Mucosa of descending colon (tissue), 3 donors: ENCODE results near the gene SMG1. TPM values are rescaled to one million over a fixed set of nuclear protein-coding genes. Genes with fewer than 3 reads are reported as not detected.
"Not testable (repeated sequence)": the region's sequence is repeated elsewhere in the genome, so short reads cannot be mapped to it uniquely, and the experiment has no call there.

ENCODE experiments used
- ATAC-seq: fragments of 200-7000 bp; cut with Tn5 transposase; one replicate; pipeline ENCODE4 v1.9.1; 2020; ENCODE audit warnings: mild to moderate bottlenecking, moderate library complexity
- DNase-seq, 3 donors: peaks; one replicate each; pipeline ENCODE4 v3.0.0-alpha.2; 2020
- H3K36me3 ChIP-seq: fragments of 200-600 bp; one replicate; pipeline ENCODE4 v1.8.0; 2021; ENCODE audit warnings: low read depth, mild to moderate bottlenecking
- H3K4me1 ChIP-seq: fragments of 200-600 bp; one replicate; pipeline ENCODE4 v1.8.0; 2021; ENCODE audit warnings: low read depth, mild to moderate bottlenecking
- H3K4me3 ChIP-seq: fragments of 200-600 bp; one replicate; pipeline ENCODE4 v1.8.0; 2021; ENCODE audit warnings: mild to moderate bottlenecking
- H3K9me3 ChIP-seq: fragments of 200-600 bp; one replicate; pipeline ENCODE4 v1.8.0; 2021; ENCODE audit warnings: mild to moderate bottlenecking
- intact Hi-C, 2 donors: fragments of 100-400 bp; cut with DNase I in 1 of 2; cut with micrococcal nuclease in 1 of 2; formaldehyde crosslinking; loops; one replicate each; pipeline versions ENCODE4 v1.11.0 to v1.11.1; 2022; cut with DNase I, micrococcal nuclease
- total RNA-seq, 3 donors: library from RNA; stranded (reverse); fragmentation: NEBNext Ultra II Directional in 2 of 3; extraction: Animal tissue kit (Norgen Biotek cat#: 25700) in 2 of 3; gene quantifications; one replicate each; pipeline versions ENCODE4 v1.2.1 to v1.2.4, GENCODE V29; 2021 to 2023
- TF ChIP-seq, protein P1 (sequence below): fragments of 200-600 bp; IDR thresholded peaks from one replicate; pipeline ENCODE4 v1.8.0; 2022; ENCODE audit warnings: antibody characterized with exemption, mild to moderate bottlenecking
- donor health status: DM: no; HTN: no; CAD: no; lungs with moderate emphysema.
- donor health status: DM: no; HTN: no; CAD: no.
- donor health status: DM: no; HTN: yes; CAD: no.

SMG1 gene
- total RNA-seq, 3 donors from 2014 or later, result 94.8 to 147 (median 126) TPM

DNA sequence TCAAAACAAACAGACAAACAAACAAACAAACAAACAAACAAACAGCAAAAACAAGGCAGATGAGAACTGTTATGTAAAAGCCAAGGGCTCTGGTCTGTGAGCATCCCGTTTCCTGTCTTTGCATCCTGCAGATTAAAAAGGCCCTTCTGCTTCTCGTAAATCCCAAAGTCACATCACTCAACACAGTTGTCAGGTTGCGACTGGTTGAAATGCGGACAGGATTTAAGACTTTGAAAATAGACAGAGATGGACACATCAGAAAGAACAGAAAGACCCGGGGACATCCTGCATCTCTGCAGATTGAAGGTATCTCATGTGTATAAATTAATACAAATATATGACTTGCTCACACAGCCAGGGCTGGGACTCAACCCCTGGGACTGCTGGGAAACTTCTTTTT is 39.3 kb upstream of the SMG1 start:
- no peaks in the 10 kb centered on the region for H3K9me3 ChIP-seq
- intact Hi-C loops, result no loop called here
- DNase-seq, result no peak
- ATAC-seq, result no peak
- H3K4me1 ChIP-seq, result no peaks in the 10 kb centered on the region
- H3K4me3 ChIP-seq, result no peak overlapping the region
- TF ChIP-seq, protein P1, sequence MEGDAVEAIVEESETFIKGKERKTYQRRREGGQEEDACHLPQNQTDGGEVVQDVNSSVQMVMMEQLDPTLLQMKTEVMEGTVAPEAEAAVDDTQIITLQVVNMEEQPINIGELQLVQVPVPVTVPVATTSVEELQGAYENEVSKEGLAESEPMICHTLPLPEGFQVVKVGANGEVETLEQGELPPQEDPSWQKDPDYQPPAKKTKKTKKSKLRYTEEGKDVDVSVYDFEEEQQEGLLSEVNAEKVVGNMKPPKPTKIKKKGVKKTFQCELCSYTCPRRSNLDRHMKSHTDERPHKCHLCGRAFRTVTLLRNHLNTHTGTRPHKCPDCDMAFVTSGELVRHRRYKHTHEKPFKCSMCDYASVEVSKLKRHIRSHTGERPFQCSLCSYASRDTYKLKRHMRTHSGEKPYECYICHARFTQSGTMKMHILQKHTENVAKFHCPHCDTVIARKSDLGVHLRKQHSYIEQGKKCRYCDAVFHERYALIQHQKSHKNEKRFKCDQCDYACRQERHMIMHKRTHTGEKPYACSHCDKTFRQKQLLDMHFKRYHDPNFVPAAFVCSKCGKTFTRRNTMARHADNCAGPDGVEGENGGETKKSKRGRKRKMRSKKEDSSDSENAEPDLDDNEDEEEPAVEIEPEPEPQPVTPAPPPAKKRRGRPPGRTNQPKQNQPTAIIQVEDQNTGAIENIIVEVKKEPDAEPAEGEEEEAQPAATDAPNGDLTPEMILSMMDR, result no peak
- H3K36me3 ChIP-seq, result no peaks in the 10 kb centered on the region

DNA sequence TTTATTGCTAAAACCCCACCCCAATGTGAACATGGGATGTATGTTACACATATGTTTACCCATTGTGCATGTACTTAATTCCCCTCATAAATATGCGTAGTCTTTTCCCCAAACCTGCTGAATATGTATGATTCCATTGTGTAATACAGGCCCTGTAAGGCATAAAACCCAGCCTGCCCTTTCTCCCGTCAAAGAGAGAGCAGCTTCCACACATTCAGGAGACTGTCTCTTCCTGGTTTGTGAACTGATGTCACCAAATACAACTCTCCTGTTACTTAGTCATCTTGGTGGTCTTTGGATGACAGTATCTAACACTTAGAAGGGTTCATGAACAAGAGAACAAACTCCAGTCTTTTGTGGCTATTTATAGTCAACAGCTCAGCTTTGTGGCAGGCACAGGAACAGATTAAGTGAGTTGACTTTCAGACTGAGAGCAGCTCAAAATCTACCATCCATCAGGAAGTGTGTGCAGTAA is 32.9 kb upstream of the SMG1 start:
- Histone ChIP-seq H3K9me3 (no peaks in the 10 kb centered on the region), H3K4me1 (no peaks in the 10 kb centered on the region), H3K36me3 (no peaks in the 10 kb centered on the region), H3K4me3 (no peak overlapping the region)
- DNase-seq (no peak), ATAC-seq (peak; percentile 73)
- intact Hi-C loops, result no loop called here
- TF ChIP-seq, protein P1, result no peak

DNA sequence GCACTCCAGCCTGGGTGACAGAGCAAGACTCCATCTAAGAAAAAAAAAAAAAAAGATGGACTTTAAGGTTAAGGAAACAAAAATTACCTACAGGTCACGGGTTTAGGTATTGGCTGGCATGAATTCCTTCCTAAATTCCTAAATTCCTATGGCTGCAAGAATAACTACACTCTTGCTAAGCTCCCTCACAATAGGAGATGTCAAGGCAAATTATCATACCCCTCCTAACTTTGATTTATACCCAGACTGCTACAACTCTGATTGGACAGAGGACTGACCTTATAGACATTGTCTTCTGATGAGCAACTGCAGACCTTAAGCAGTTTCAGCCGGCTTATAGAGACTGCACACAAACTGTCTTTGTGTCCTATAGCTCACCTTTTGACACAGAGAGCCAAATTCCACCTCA is 32.4 kb upstream of the SMG1 start:
- intact Hi-C loops, result no loop called here
- no peak overlapping the region for H3K4me3 ChIP-seq
- H3K9me3 ChIP-seq, result no peaks in the 10 kb centered on the region
- TF ChIP-seq, protein P1, result no peak
- no peaks in the 10 kb centered on the region for H3K36me3 ChIP-seq
- ATAC-seq (peak; percentile 56), DNase-seq (no peak)
- no peaks in the 10 kb centered on the region for H3K4me1 ChIP-seq

DNA sequence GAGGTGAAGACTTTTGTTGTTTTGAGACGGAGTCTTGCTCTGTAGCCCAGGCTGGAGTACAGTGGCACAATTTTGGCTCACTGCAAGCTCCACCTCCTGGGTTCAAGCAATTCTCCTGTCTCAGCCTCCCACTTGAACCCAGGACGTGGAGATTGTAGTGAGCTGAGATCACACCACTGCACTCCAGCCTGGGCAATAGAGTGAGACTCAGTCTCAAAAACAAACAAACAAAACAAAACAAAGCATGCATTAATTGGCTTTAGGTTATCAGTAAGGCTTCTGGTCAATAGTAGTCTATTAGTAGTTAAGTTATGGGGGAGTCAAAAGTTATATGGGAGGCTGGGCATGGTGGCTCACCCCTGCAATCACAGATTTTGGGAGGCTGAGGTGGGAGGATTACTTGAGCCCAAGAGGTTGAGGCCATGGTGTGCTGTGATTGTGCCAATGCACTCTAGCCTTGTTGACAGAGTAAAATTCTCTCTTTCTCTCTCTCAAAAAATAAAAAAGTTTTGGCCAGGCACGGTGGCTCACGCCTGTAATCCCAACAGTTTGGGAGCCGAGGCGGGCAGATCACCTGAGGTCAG is 30.5 kb upstream of the SMG1 start:
- intact Hi-C loops, H3K4me1 ChIP-seq, H3K9me3 ChIP-seq, H3K4me3 ChIP-seq, ATAC-seq, H3K36me3 ChIP-seq, DNase-seq: not testable (repeated sequence)

DNA sequence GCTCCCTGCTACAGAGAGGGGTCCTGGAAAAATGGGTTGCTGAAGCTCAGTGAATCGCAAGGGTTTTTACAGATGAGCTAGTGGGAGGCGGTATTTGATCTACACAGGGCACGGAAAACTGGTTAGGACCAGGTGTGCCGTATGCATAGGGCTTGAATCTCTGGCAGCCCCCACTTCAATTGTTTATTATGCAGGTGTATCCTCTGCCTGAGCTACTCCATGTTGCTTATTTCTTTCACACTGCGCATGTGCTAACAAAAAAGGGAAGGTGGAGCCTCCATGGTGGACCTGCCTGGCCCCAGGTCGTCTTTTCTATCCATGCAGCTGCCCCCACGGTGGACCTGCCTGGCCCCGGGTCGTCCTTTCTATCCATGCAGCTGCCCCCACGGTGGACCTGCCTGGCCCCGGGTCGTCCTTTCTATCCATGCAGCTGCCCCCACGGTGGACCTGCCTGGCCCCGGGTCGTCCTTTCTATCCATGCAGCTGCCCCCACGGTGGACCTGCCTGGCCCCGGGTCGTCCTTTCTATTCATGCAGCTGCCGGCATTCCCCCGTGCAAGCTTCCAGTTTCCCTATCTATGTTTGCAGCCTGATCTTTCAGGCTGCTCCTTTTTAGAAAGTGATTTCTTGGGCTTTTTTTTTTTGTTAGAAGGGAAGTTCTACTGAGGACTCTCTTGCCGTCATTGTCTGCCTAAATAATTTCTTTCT is 29.8 kb upstream of the SMG1 start:
- H3K4me1 ChIP-seq, DNase-seq, intact Hi-C loops, H3K36me3 ChIP-seq, H3K9me3 ChIP-seq, H3K4me3 ChIP-seq: not testable (repeated sequence)
- ATAC-seq, result peak; percentile 47

DNA sequence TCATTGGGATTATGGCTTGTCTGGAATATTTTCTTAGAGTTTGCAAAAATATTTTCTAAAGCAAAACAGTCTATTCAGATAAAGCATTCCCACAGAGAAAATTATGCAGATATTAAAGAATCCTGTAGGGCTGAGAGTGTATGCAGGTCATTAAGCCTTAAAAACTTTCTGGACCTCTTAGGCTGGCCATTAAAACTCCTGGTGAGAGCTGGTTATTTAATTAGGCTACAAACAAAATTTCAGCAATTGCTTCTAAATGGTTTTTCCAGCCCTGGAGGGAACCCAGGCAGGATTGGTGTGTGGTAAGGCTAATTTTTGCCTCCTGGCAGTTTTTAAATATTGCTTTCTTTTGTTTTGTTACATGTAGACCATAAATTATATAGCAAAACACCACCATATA is 27.3 kb upstream of the SMG1 start:
- no peaks in the 10 kb centered on the region for H3K36me3 ChIP-seq
- DNase-seq, result no peak
- H3K9me3 ChIP-seq, result no peaks in the 10 kb centered on the region
- TF ChIP-seq, protein P1, result no peak
- ATAC-seq, result no peak
- no peaks in the 10 kb centered on the region for H3K4me1 ChIP-seq
- intact Hi-C loops, result no loop called here
- H3K4me3 ChIP-seq, result no peak overlapping the region
